ENCODE data around the gene FMN1.

Gene FMN1

GRCh38 chr15:32718227-32718820, 476.2 kb downstream of the FMN1 start:
- Histone ChIP-seq H2BK120ac (ENCODE audit: insufficient read depth, low read length, poor library complexity) (no peak overlapping the region), H3K4me3 (ENCODE audit: low read depth, low read length) (peak overlapping the region; percentile 62), H3K18ac (ENCODE audit: low read length) (no peak overlapping the region), H3K14ac (ENCODE audit: low read length) (no peak overlapping the region), H2BK12ac (ENCODE audit: low read length) (no peak overlapping the region), H4K8ac (ENCODE audit: low read depth, low read length) (no peak overlapping the region), H3K23ac (ENCODE audit: low read length) (no peak overlapping the region), H3K4me2 (ENCODE audit: low read length) (peak overlapping the region; percentile 91), H3K27ac (ENCODE audit: low read depth, low read length) (no peak overlapping the region), H3K4me1 (ENCODE audit: control insufficient read depth in 1 of 2, insufficient read depth in 2 of 2, low read length in 2 of 2) (peaks cover 14 to 18% of the 10 kb centered on the region in 2 experiments), H3K36me3 (ENCODE audit: control insufficient read depth in 1 of 2, insufficient read depth in 2 of 2, low read length in 2 of 2) (no peaks in the 10 kb centered on the region), H2AK5ac (ENCODE audit: low read length) (no peak overlapping the region), H3K79me2 (ENCODE audit: control insufficient read depth, insufficient read depth, low read length, poor library complexity) (no peaks in the 10 kb centered on the region), H3K4ac (ENCODE audit: low read depth, low read length) (no peak overlapping the region), H4K91ac (ENCODE audit: low read depth, low read length) (no peak overlapping the region), H3K9me3 (ENCODE audit: insufficient read depth, low read depth, low read length) (no peaks in the 10 kb centered on the region), H4K12ac (ENCODE audit: low read depth, low read length) (no peak overlapping the region), H3K79me1 (ENCODE audit: low read length) (no peaks in the 10 kb centered on the region), H3K9ac (ENCODE audit: low read length) (no peak overlapping the region), H2AFZ (ENCODE audit: insufficient read depth, low read length, poor library complexity) (peak overlapping the region; percentile 1), H2BK5ac (ENCODE audit: low read depth, low read length, poor library complexity) (no peak overlapping the region), H3K27me3 (ENCODE audit: insufficient read depth, low read length) (peaks cover 44% of the 10 kb centered on the region)
- no CpG with 5 or more reads among the region's 60 CpGs for WGBS (ENCODE audit: extremely low coverage, insufficient coverage, insufficient read length)
- DNase-seq, result no peak

DNA sequence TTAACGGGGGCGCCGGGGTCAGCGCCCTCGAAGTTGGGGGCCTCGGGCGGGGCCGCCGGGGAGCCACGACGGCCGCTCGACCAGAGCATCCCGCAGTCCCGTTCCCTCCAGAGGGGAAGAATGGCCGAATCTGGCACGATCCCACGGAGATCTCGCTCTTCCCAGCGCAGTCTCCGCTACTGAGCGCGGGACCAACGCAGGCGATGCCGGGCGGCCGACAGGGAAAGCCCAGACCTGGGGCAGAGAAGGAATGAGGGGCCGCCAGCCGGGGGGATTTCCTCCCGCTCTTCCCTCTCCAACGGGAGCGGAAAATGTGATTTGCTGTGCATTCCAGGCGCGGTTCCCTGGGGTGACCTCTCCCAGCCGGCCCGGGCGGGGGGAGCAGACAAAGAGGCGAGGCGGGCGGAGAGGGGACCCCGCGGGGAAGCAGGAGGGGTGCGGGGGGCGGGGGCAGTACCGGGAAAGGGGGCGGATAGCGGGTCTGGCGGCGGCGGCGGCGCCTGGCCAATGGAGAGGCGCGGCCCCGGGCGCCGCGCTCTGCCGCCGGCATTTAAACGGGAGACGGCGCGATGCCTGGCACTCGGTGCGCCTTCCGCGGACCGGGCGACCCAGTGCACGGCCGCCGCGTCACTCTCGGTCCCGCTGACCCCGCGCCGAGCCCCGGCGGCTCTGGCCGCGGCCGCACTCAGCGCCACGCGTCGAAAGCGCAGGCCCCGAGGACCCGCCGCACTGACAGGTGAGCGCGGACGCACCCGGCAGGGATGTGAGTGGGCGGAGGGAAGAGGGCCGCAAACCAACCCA, 476.9 kb downstream of the FMN1 start, which contains the start of gene GREM1:
Gene GREM1, plus strand, starts transcription at position 579 of the 801 bp plus-strand sequence. CDS start 12,687 bp downstream, outside the sequence.
- Histone ChIP-seq H2BK12ac (ENCODE audit: low read length) (no peak within 1 kb of the TSS), H2AFZ (ENCODE audit: insufficient read depth, low read length, poor library complexity) (peak within 1 kb of the TSS; percentile 1), H4K8ac (ENCODE audit: low read depth, low read length) (no peak within 1 kb of the TSS), H3K14ac (ENCODE audit: low read length) (no peak within 1 kb of the TSS), H3K79me1 (ENCODE audit: low read length) (no peaks in the 10 kb centered on the region), H3K79me2 (ENCODE audit: control insufficient read depth, insufficient read depth, low read length, poor library complexity) (no peaks in the 10 kb centered on the region), H3K9me3 (ENCODE audit: insufficient read depth, low read depth, low read length) (no peaks in the 10 kb centered on the region), H3K9ac (ENCODE audit: low read length) (no peak within 1 kb of the TSS), H2BK5ac (ENCODE audit: low read depth, low read length, poor library complexity) (no peak within 1 kb of the TSS), H4K91ac (ENCODE audit: low read depth, low read length) (no peak within 1 kb of the TSS), H3K4me1 (ENCODE audit: control insufficient read depth in 1 of 2, insufficient read depth in 2 of 2, low read length in 2 of 2) (peaks cover 14 to 18% of the 10 kb centered on the region in 2 experiments), H2AK5ac (ENCODE audit: low read length) (no peak within 1 kb of the TSS), H3K4me2 (ENCODE audit: low read length) (peak within 1 kb of the TSS; percentile 91), H3K36me3 (ENCODE audit: control insufficient read depth in 1 of 2, insufficient read depth in 2 of 2, low read length in 2 of 2) (no peaks in the 10 kb centered on the region), H3K4me3 (ENCODE audit: low read depth, low read length) (peak within 1 kb of the TSS; percentile 62), H3K27ac (ENCODE audit: low read depth, low read length) (no peak within 1 kb of the TSS), H2BK120ac (ENCODE audit: insufficient read depth, low read length, poor library complexity) (no peak within 1 kb of the TSS), H4K12ac (ENCODE audit: low read depth, low read length) (no peak within 1 kb of the TSS), H3K18ac (ENCODE audit: low read length) (no peak within 1 kb of the TSS), H3K27me3 (ENCODE audit: insufficient read depth, low read length) (peaks cover 44% of the 10 kb centered on the region), H3K4ac (ENCODE audit: low read depth, low read length) (no peak within 1 kb of the TSS), H3K23ac (ENCODE audit: low read length) (no peak within 1 kb of the TSS)
- DNase-seq, result no peak
- no CpG with 5 or more reads among the region's 99 CpGs for WGBS (ENCODE audit: extremely low coverage, insufficient coverage, insufficient read length)

DNA sequence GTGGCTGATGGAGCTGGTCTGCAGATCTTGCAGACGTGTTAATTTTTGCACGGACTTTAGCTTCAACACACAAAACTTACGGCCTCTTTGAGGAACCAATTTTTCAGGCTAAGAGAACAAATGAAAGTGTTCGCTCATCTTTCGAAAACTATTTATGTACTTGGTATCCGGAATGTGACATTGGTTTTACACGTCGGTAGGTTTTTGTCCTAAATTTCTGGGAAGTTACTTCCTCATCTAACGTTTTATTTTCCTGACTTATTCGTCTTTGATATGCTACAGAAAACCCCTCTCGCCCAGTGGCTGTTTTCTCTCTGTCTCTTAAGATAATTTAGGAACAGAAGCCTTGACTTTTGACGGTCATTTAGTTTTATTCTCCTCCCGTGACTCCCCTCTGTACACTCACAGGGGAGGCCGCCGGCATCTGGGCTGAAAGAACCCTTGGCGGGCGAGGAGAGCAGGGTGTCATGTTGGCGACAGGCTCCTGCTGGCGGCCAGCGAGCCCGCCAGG, 477.5 kb downstream of the FMN1 start:
- no peak overlapping the region for H2AK5ac ChIP-seq (ENCODE audit: low read length)
- H3K18ac ChIP-seq (ENCODE audit: low read length), result no peak overlapping the region
- H3K4me3 ChIP-seq (ENCODE audit: low read depth, low read length), result no peak overlapping the region
- no peak overlapping the region for H4K91ac ChIP-seq (ENCODE audit: low read depth, low read length)
- no peaks in the 10 kb centered on the region for H3K36me3 ChIP-seq (ENCODE audit: control insufficient read depth in 1 of 2, insufficient read depth in 2 of 2, low read length in 2 of 2)
- no peak overlapping the region for H3K4ac ChIP-seq (ENCODE audit: low read depth, low read length)
- H3K27me3 ChIP-seq (ENCODE audit: insufficient read depth, low read length), result peaks cover 44% of the 10 kb centered on the region
- no peak overlapping the region for H3K23ac ChIP-seq (ENCODE audit: low read length)
- H4K8ac ChIP-seq (ENCODE audit: low read depth, low read length), result no peak overlapping the region
- H2BK5ac ChIP-seq (ENCODE audit: low read depth, low read length, poor library complexity), result no peak overlapping the region
- no peak overlapping the region for H3K27ac ChIP-seq (ENCODE audit: low read depth, low read length)
- no peak overlapping the region for H3K9ac ChIP-seq (ENCODE audit: low read length)
- no peak overlapping the region for H3K14ac ChIP-seq (ENCODE audit: low read length)
- H2BK120ac ChIP-seq (ENCODE audit: insufficient read depth, low read length, poor library complexity), result no peak overlapping the region
- no peak overlapping the region for H2AFZ ChIP-seq (ENCODE audit: insufficient read depth, low read length, poor library complexity)
- no peak for DNase-seq
- no peak overlapping the region for H2BK12ac ChIP-seq (ENCODE audit: low read length)
- no peak overlapping the region for H4K12ac ChIP-seq (ENCODE audit: low read depth, low read length)
- peaks cover 14 to 18% of the 10 kb centered on the region in 2 experiments for H3K4me1 ChIP-seq (ENCODE audit: control insufficient read depth in 1 of 2, insufficient read depth in 2 of 2, low read length in 2 of 2)
- peak overlapping the region; percentile 91 for H3K4me2 ChIP-seq (ENCODE audit: low read length)
- no CpG with 5 or more reads among the region's 21 CpGs for WGBS (ENCODE audit: extremely low coverage, insufficient coverage, insufficient read length)
- H3K79me1 ChIP-seq (ENCODE audit: low read length), result no peaks in the 10 kb centered on the region
- H3K79me2 ChIP-seq (ENCODE audit: control insufficient read depth, insufficient read depth, low read length, poor library complexity), result no peaks in the 10 kb centered on the region
- no peaks in the 10 kb centered on the region for H3K9me3 ChIP-seq (ENCODE audit: insufficient read depth, low read depth, low read length)

DNA sequence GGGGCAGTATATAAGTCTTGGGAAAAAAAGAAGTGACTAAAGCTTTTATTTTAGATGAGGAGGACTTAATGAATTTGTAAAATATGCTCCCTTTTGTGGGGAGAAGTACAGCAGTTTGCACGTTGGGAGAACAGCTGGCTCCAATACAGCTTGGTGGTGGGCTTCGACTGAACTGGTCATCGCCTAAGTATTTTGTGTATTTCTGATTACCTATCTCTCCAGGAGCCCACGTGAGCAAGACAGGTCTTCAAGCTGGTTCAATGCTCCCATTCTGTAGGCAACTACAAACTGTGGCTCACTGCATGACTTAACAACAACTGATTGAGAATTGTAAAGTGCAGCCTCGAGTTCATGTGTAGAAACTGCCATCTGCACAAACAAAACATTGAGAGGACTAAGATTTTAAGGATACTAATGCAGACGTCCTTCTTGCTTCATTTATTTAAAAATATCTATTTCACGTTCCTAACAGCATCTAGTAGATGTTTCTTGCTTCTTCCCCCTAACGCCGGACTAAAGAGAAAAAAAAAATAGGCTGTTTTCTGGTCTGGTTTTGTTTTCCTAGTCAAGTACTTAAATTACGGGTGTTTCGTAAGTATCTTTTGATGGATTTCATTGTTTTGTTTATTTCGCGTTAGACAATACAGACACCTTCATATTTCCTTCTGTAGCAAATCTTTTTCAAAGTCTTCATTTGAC, 478.1 kb downstream of the FMN1 start:
- H3K18ac ChIP-seq (ENCODE audit: low read length), result no peak overlapping the region
- H3K4ac ChIP-seq (ENCODE audit: low read depth, low read length), result no peak overlapping the region
- H4K12ac ChIP-seq (ENCODE audit: low read depth, low read length), result no peak overlapping the region
- no peak for DNase-seq
- no peak overlapping the region for H3K27ac ChIP-seq (ENCODE audit: low read depth, low read length)
- no peak overlapping the region for H4K91ac ChIP-seq (ENCODE audit: low read depth, low read length)
- no peaks in the 10 kb centered on the region for H3K36me3 ChIP-seq (ENCODE audit: control insufficient read depth in 1 of 2, insufficient read depth in 2 of 2, low read length in 2 of 2)
- no peak overlapping the region for H2BK5ac ChIP-seq (ENCODE audit: low read depth, low read length, poor library complexity)
- no peaks in the 10 kb centered on the region for H3K79me2 ChIP-seq (ENCODE audit: control insufficient read depth, insufficient read depth, low read length, poor library complexity)
- no peak overlapping the region for H3K4me3 ChIP-seq (ENCODE audit: low read depth, low read length)
- H3K4me2 ChIP-seq (ENCODE audit: low read length), result no peak overlapping the region
- peaks cover 44% of the 10 kb centered on the region for H3K27me3 ChIP-seq (ENCODE audit: insufficient read depth, low read length)
- no peak overlapping the region for H4K8ac ChIP-seq (ENCODE audit: low read depth, low read length)
- H2AFZ ChIP-seq (ENCODE audit: insufficient read depth, low read length, poor library complexity), result no peak overlapping the region
- no peak overlapping the region for H2BK12ac ChIP-seq (ENCODE audit: low read length)
- H3K9ac ChIP-seq (ENCODE audit: low read length), result no peak overlapping the region
- H2BK120ac ChIP-seq (ENCODE audit: insufficient read depth, low read length, poor library complexity), result no peak overlapping the region
- no peaks in the 10 kb centered on the region for H3K9me3 ChIP-seq (ENCODE audit: insufficient read depth, low read depth, low read length)
- no peaks in the 10 kb centered on the region for H3K79me1 ChIP-seq (ENCODE audit: low read length)
- WGBS (ENCODE audit: extremely low coverage, insufficient coverage, insufficient read length), result no CpG with 5 or more reads among the region's 13 CpGs
- H3K14ac ChIP-seq (ENCODE audit: low read length), result no peak overlapping the region
- H3K4me1 ChIP-seq (ENCODE audit: control insufficient read depth in 1 of 2, insufficient read depth in 2 of 2, low read length in 2 of 2), result peaks cover 14 to 18% of the 10 kb centered on the region in 2 experiments
- H2AK5ac ChIP-seq (ENCODE audit: low read length), result no peak overlapping the region
- H3K23ac ChIP-seq (ENCODE audit: low read length), result no peak overlapping the region
